ENCODE results near the gene TMEM184B.
A peak's percentile ranks its signal among the peaks of the same experiment; 100 is the strongest.

The TMEM184B gene

GRCh38 chr22:38228873-38229740 is 43.7 kb downstream of the TMEM184B start:
- peak; percentile 77 for DNase-seq (ENCODE audit: low spot score)

GRCh38 chr22:38228326-38228872 is 44.4 kb downstream of the TMEM184B start:
- peak overlapping the region; percentile 94 for H3K27ac ChIP-seq (ENCODE audit: poor library complexity, severe bottlenecking)
- ATAC-seq (ENCODE audit: low read depth): no peak; the same call in 1 of the 3 replicates

More at GRCh38 chr22:38228873-38229740, 43.7 kb downstream of the TMEM184B start:
- no peaks in the 10 kb centered on the region for H3K9me3 ChIP-seq (ENCODE audit: severe bottlenecking)
- no peaks in the 10 kb centered on the region for H3K27me3 ChIP-seq (ENCODE audit: insufficient read depth, poor library complexity, severe bottlenecking)
- TF ChIP-seq CTCF (IDR thresholded peaks at IDR 0.05; ENCODE audit: poor library complexity, severe bottlenecking): no peak
- ATAC-seq (ENCODE audit: low read depth): peak; percentile 88
- H3K27ac ChIP-seq (ENCODE audit: poor library complexity, severe bottlenecking): peak overlapping the region; percentile 94
- no peak overlapping the region for H3K4me3 ChIP-seq (ENCODE audit: severe bottlenecking)
- H3K4me1 ChIP-seq (ENCODE audit: insufficient read depth, poor library complexity, severe bottlenecking): peaks cover 17% of the 10 kb centered on the region
- peaks cover 64% of the 10 kb centered on the region for H3K36me3 ChIP-seq (ENCODE audit: low read depth)

GRCh38 chr22:38226853-38227649 is 45.8 kb downstream of the TMEM184B start:
- H3K9me3 ChIP-seq (ENCODE audit: severe bottlenecking): no peaks in the 10 kb centered on the region
- peak overlapping the region; percentile 94 for H3K27ac ChIP-seq (ENCODE audit: poor library complexity, severe bottlenecking)
- no peak for TF ChIP-seq CTCF (IDR thresholded peaks at IDR 0.05; ENCODE audit: poor library complexity, severe bottlenecking)
- ATAC-seq (ENCODE audit: low read depth): no peak
- peak; percentile 63 for DNase-seq (ENCODE audit: low spot score)
- H3K4me1 ChIP-seq (ENCODE audit: insufficient read depth, poor library complexity, severe bottlenecking): peaks cover 28% of the 10 kb centered on the region
- H3K36me3 ChIP-seq (ENCODE audit: low read depth): peaks cover 60% of the 10 kb centered on the region
- no peak overlapping the region for H3K4me3 ChIP-seq (ENCODE audit: severe bottlenecking)
- no peaks in the 10 kb centered on the region for H3K27me3 ChIP-seq (ENCODE audit: insufficient read depth, poor library complexity, severe bottlenecking)

More at GRCh38 chr22:38228326-38228872, 44.4 kb downstream of the TMEM184B start:
- TF ChIP-seq CTCF (IDR thresholded peaks at IDR 0.05; ENCODE audit: poor library complexity, severe bottlenecking): no peak
- no peak overlapping the region for H3K4me3 ChIP-seq (ENCODE audit: severe bottlenecking)
- no peak for DNase-seq (ENCODE audit: low spot score)
- H3K4me1 ChIP-seq (ENCODE audit: insufficient read depth, poor library complexity, severe bottlenecking): peaks cover 17% of the 10 kb centered on the region
- H3K36me3 ChIP-seq (ENCODE audit: low read depth): peaks cover 68% of the 10 kb centered on the region
- no peaks in the 10 kb centered on the region for H3K27me3 ChIP-seq (ENCODE audit: insufficient read depth, poor library complexity, severe bottlenecking)
- H3K9me3 ChIP-seq (ENCODE audit: severe bottlenecking): no peaks in the 10 kb centered on the region

- H3K36me3 ChIP-seq (ENCODE audit: low read depth): peaks cover 41% of the 10 kb centered on the region
- DNase-seq (ENCODE audit: low spot score) (no peak), ATAC-seq (ENCODE audit: low read depth) (peak; percentile 1; the same call in 1 of the 3 replicates)
- no peaks in the 10 kb centered on the region for H3K9me3 ChIP-seq (ENCODE audit: severe bottlenecking)
- peaks cover 31% of the 10 kb centered on the region for H3K4me1 ChIP-seq (ENCODE audit: insufficient read depth, poor library complexity, severe bottlenecking)
- peak; percentile 18 for TF ChIP-seq CTCF (IDR thresholded peaks at IDR 0.05; ENCODE audit: poor library complexity, severe bottlenecking)
- no peaks in the 10 kb centered on the region for H3K27me3 ChIP-seq (ENCODE audit: insufficient read depth, poor library complexity, severe bottlenecking)
- no peak overlapping the region for H3K4me3 ChIP-seq (ENCODE audit: severe bottlenecking)
- peak overlapping the region; percentile 77 for H3K27ac ChIP-seq (ENCODE audit: poor library complexity, severe bottlenecking)
Measured at GRCh38 chr22:38223289-38223960, 49.4 kb downstream of the TMEM184B start.
